ENCODE results near the gene DAZAP1. TPM values are rescaled to one million over a fixed set of nuclear protein-coding genes. Genes with fewer than 3 reads are reported as not detected.

DAZAP1 gene
- total and polyA plus RNA-seq, 2 experiments from 2014 or later, result 11.0 to 56.6 TPM

DNA sequence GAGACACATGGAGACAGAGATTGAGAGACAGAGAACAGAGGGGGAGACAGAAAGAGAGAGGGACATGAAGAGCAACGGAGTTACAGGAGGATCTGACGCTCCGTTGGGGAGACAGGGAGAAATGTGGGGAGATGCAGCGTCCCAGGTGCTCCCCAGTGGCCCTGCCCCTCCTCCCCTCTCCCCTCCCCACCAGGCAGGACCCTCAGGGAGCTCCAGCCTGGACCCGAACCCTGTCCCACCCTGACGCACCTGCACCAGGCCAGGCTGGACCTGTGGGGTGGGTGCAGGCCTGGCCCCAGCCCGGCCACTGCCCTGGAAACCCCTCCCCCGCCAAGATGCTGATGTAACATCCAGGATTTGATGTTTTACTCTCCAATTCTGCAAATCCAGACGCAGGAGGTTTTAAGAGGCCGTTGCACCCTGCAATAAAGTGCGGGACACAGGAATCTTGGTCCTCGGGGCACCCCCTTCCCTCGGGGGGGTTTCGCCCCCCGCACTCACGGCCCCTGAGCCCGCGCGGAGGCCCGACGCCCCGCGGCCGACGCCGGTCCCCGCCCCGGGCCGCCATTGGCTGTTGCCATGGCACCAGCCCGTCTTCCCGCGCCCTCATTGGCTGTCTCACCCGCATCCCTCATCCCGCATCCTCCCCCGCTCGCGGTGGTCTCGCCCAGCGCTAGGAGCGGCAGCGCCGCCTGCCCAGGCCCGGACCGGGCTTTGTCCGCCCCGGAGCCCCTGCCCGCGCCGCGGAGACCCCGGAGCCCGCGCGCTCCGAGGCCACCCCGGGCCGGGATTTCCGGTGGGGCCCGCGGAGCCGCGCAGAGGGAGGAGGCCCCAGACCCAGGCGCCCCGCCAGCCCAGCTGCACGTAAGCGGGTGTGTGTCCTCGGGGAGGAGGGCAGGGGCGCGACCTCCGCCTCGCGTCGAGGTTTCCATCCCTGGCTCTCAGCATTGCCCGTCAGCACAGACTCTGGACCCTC is 42.4 kb downstream of the DAZAP1 start, which contains the start of gene APC2:
APC2 (plus strand) TSS at position 655 of the 976 bp plus-strand sequence. CDS start 2,881 bp downstream, outside the sequence.
- in situ Hi-C loops (cut with MboI), result no loop called here
- no peaks in the 10 kb centered on the region for H4K20me1 ChIP-seq (ENCODE audit: insufficient read depth)
- no peaks in the 10 kb centered on the region for H3K36me3 ChIP-seq (ENCODE audit: low read depth)
- H3K4me2 ChIP-seq (ENCODE audit: unreplicated experiment), result no peak within 1 kb of the TSS
- DNase-seq, result peak; percentile 69
- H3K27me3 ChIP-seq (replicated peaks; ENCODE audit: insufficient read depth), result peaks cover 28% of the 10 kb centered on the region
- H3K27ac ChIP-seq, result no peak within 1 kb of the TSS
- H3K79me2 ChIP-seq (ENCODE audit: insufficient read depth), result no peaks in the 10 kb centered on the region
- peak; percentile 4 for TF ChIP-seq EZH2 (IDR thresholded peaks at IDR 0.05; ENCODE audit: insufficient read depth, poor library complexity, severe bottlenecking)
- TF ChIP-seq EZH2phosphoT487 (IDR thresholded peaks at IDR 0.05; ENCODE audit: insufficient read depth, low read depth), result no peak
- no peak within 1 kb of the TSS for H3K9ac ChIP-seq
- H3K9me3 ChIP-seq (ENCODE audit: low read depth), result no peaks in the 10 kb centered on the region
- H3K9me2 ChIP-seq (ENCODE audit: insufficient read depth), result no peaks in the 10 kb centered on the region
- 5 to 7% methylated on average over 42 to 46 of the region's 74 CpGs for WGBS, 2 experiments (ENCODE audit: low coverage in 1 of 2, low lambda C conversion rate in 2 of 2, missing lambda C conversion rate in 2 of 2)
- peaks cover 12% of the 10 kb centered on the region; the same call in 1 of the 2 replicates for H3F3A ChIP-seq (ENCODE audit: insufficient read depth)
- H3K4me1 ChIP-seq (ENCODE audit: insufficient read depth), result no peaks in the 10 kb centered on the region
- peak within 1 kb of the TSS; percentile 33 for H2AFZ ChIP-seq
- H3K4me3 ChIP-seq, result peak within 1 kb of the TSS; percentile 40; the same call in 1 of the 2 replicates

DNA sequence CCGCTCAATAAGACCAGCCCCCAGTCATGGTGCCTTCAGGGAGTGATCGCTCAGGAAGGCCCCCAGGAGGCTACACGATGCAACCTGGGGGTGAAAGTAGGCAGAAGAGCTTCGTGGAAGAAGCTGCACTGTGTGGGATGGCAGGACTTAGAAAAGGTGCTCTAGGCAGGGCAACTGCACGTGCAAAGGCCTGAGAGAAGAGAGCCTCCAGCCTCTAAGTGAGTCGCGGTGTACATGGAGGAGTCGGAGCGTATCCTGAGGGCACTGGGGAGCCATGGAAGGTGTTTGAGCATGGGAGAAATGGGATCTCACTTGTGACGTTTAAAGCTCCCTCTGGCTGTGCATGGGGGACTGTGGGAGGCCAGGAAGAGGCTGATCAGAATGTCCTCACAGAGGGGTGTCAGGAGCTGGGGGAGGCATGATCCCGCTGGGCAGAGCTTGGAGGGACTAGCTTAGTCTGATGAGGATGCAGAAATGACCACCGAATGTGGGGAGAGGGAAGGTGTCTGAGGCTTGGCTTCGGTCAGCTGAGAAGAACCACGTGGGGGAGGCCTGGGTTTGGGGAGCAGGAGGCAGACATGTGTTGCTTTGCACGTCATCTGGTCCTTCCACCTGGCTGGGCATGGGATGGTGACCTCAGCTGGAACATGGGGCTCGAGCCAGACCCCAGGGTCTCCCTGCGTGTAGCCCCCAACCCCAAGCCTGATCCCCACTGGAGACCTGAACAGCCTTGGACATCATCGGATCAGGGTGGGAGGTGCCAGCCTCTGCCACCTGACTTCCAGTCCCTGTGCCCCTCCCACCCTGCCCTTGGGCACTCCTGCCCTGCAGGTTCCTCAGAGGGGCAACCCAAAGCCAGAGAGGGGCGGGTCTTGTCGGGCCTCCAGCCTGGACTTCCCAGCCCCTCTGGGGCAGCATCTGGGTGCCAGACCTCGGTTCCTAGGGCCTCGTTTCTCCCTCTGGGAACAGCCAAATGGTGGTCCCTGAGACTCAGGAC is 43.6 kb downstream of the DAZAP1 start:
- H3F3A ChIP-seq (ENCODE audit: insufficient read depth), result peaks cover 12% of the 10 kb centered on the region; the same call in 1 of the 2 replicates
- no peak for TF ChIP-seq EZH2phosphoT487 (IDR thresholded peaks at IDR 0.05; ENCODE audit: insufficient read depth, low read depth)
- H3K4me1 ChIP-seq (ENCODE audit: insufficient read depth), result no peaks in the 10 kb centered on the region
- H4K20me1 ChIP-seq (ENCODE audit: insufficient read depth), result no peaks in the 10 kb centered on the region
- H3K27me3 ChIP-seq (replicated peaks; ENCODE audit: insufficient read depth), result peaks cover 28% of the 10 kb centered on the region
- no peaks in the 10 kb centered on the region for H3K9me2 ChIP-seq (ENCODE audit: insufficient read depth)
- in situ Hi-C loops (cut with MboI), result no loop called here
- no peak overlapping the region for H3K4me2 ChIP-seq (ENCODE audit: unreplicated experiment)
- H3K27ac ChIP-seq, result no peak overlapping the region
- no peaks in the 10 kb centered on the region for H3K36me3 ChIP-seq (ENCODE audit: low read depth)
- H3K79me2 ChIP-seq (ENCODE audit: insufficient read depth), result no peaks in the 10 kb centered on the region
- H3K9ac ChIP-seq, result no peak overlapping the region
- WGBS, 2 experiments (ENCODE audit: low coverage in 1 of 2, low lambda C conversion rate in 2 of 2, missing lambda C conversion rate in 2 of 2), result 25 to 29% methylated on average over 20 to 22 of the region's 22 CpGs
- H2AFZ ChIP-seq, result no peak overlapping the region
- no peak overlapping the region for H3K4me3 ChIP-seq
- H3K9me3 ChIP-seq (ENCODE audit: low read depth), result no peaks in the 10 kb centered on the region
- no peak for DNase-seq

DNA sequence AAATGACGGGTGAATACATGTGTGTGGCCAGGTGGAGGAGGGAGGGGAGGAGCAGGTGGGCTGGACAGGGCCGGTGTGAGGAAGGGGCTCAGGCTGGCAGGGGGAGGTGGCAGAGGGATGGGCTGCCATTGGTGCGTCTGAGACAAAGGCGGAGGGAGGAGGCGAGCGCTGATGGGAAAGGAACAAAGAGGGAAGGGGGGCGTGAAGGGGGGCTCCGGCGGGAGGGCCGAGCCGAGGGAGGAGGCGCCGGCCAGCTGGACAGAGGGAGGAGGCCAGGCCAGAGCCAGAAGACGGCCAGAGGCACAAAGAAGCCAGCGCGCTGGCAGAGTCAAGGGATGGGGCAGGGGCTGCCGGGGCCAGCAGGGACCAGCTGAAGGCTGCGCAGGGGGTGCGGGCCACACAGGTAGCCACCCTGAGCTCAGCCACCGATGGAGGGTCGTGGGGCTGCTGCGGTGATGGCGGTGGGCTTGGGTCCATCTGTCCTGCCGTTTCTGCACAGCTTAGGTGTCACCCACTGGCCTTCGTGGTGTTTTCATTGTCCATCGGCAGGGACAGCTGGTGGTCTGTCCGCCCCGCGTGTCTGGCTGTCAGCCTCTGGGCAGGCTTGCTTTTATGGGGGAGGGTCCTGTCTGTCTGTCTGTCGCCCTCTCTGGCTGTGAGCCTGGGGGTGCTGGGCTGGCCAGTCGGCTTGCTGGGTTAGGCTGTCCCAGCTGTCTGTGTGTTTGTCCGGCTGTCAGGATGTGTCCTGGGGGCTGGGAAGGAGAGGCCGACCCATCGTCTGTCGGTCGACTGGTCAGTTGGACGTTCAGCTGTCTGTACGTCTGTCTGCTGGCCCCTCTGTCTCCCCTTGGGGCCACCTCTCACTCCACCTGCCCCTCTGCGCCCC is 44.8 kb downstream of the DAZAP1 start:
- Histone ChIP-seq H3K79me2 (ENCODE audit: insufficient read depth) (no peaks in the 10 kb centered on the region), H3K9me3 (ENCODE audit: low read depth) (no peaks in the 10 kb centered on the region), H3K27ac (no peak overlapping the region), H2AFZ (no peak overlapping the region), H3K4me1 (ENCODE audit: insufficient read depth) (no peaks in the 10 kb centered on the region), H3K4me2 (ENCODE audit: unreplicated experiment) (no peak overlapping the region), H3K36me3 (ENCODE audit: low read depth) (no peaks in the 10 kb centered on the region), H3F3A (ENCODE audit: insufficient read depth) (peaks cover 12% of the 10 kb centered on the region; the same call in 1 of the 2 replicates), H3K27me3 (replicated peaks; ENCODE audit: insufficient read depth) (peaks cover 29% of the 10 kb centered on the region), H3K9me2 (ENCODE audit: insufficient read depth) (no peaks in the 10 kb centered on the region), H3K4me3 (no peak overlapping the region), H4K20me1 (ENCODE audit: insufficient read depth) (no peaks in the 10 kb centered on the region), H3K9ac (no peak overlapping the region)
- WGBS, 2 experiments (ENCODE audit: low coverage in 1 of 2, low lambda C conversion rate in 2 of 2, missing lambda C conversion rate in 2 of 2), result 27 to 47% methylated on average over 22 to 37 of the region's 39 CpGs
- TF ChIP-seq EZH2 (IDR thresholded peaks at IDR 0.05; ENCODE audit: insufficient read depth, poor library complexity, severe bottlenecking) (no peak), EZH2phosphoT487 (IDR thresholded peaks at IDR 0.05; ENCODE audit: insufficient read depth, low read depth) (no peak)
- in situ Hi-C loops (cut with MboI), result no loop called here
- no peak for DNase-seq
